AG04450 (cell line): ENCODE measurements around the gene HCAR2. TPM values are rescaled to one million over a fixed set of nuclear protein-coding genes. Genes with fewer than 3 reads are reported as not detected.
"Not testable (repeated sequence)": the region's sequence is repeated elsewhere in the genome, so short reads cannot be mapped to it uniquely, and the experiment has no call there.

Experiments
- CTCF ChIA-PET: fragments of 300-600, 350-600 bp; formaldehyde crosslinking; extraction: SDS; loops from one replicate; lab custom pipeline; 2022; ENCODE audit warnings: antibody characterized with exemption, inconsistent platforms; lab: Charles Lee
- POLR2A ChIA-PET: fragments of 350-600 bp; formaldehyde crosslinking; extraction: SDS; loops from one replicate; lab custom pipeline; 2021; ENCODE audit warnings: antibody characterized with exemption, inconsistent platforms; lab: Yijun Ruan, JAX
- DNase-seq: peaks from one replicate; pipeline ENCODE4 v3.0.0-alpha.2; 2011; ENCODE audit warnings: low read depth, low spot score
- H3K27ac ChIP-seq: one replicate; pipeline ENCODE4 v1.5.1; 2012; ENCODE audit warnings: low read depth, low read length, control low read depth
- H3K27me3 ChIP-seq: one replicate; pipeline ENCODE4 v1.6.0; 2012; ENCODE audit warnings: low read length; ENCODE audit not compliant: control insufficient read depth, insufficient read depth
- H3K4me3 ChIP-seq: 2 replicates; pipeline ENCODE4 v1.5.1; 2011; ENCODE audit warnings: mild to moderate bottlenecking, low read depth, low read length, control low read depth
- H3K9me3 ChIP-seq: 2 replicates; pipeline ENCODE4 v1.5.1; 2012; ENCODE audit warnings: low read length; ENCODE audit not compliant: control insufficient read depth, insufficient read depth
- CTCF ChIP-seq: IDR thresholded peaks from 2 replicates; pipeline ENCODE4 v1.5.1; 2011; ENCODE audit warnings: low read depth, low read length, control low read depth, inconsistent platforms
- polyA plus RNA-seq: library from polyadenylated mRNA; depleted of rRNA; stranded (reverse); fragments of >200 nt; gene quantifications from 2 replicates; pipeline ENCODE4 v1.2.3, GENCODE V29; 2011

The HCAR2 gene
- polyA plus RNA-seq, 1 experiment: not detected

DNA sequence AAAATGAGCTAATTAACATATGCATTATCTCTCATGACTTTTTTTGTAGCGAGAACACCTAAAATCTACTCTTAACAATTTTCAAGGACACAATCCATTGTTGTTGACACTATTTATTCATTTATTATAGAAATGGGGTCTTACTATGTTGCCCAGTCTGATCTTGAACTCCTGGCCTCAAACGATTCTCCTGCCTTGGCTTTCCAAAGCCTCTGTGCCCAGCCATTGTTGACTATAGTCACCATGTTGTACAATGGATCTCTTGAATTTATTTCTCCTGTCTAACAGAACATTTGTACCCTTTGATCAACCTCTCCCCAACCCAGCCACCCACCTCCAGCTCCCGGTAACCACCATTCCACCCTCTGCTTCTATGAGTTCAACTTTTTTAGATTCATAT lies 41.2 kb downstream of the HCAR2 start:
- H3K27ac ChIP-seq: no peak overlapping the region
- no peaks in the 10 kb centered on the region for H3K9me3 ChIP-seq
- POLR2A ChIA-PET: interaction anchor here (0.6 kb wide), 1 partner anchor 237 kb away, joined by 4 read pairs; no protein-coding TSS in a partner anchor
- no peak overlapping the region for H3K4me3 ChIP-seq
- TF ChIP-seq CTCF: no peak
- CTCF ChIA-PET: no interaction called here
- DNase-seq: no peak
- H3K27me3 ChIP-seq: no peaks in the 10 kb centered on the region

DNA sequence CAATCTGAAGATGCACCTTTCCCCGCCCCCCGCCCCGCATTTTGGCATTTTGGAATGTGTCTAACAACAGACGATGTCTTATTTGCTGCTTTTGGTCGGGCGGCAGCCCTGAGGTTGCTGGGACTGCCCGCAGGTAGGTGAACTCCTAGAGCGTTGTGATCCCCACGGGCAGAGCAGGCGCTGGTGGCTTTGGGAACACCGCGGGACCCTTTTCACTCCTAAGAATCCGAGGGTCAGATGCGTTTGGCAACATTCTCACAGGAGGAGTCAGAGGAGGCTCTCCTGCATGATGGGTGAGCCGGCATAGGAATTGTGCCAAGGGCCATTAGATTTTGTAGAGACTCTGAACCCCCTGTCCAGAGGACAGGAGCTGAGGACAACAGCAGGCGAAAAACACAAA lies 41.9 kb downstream of the HCAR2 start:
- Histone ChIP-seq H3K4me3 (no peak overlapping the region), H3K27ac (no peak overlapping the region), H3K9me3 (no peaks in the 10 kb centered on the region), H3K27me3 (no peaks in the 10 kb centered on the region)
- CTCF ChIA-PET: no interaction called here
- no peak for DNase-seq
- POLR2A ChIA-PET: interaction anchor here (0.6 kb wide), 1 partner anchor 17 kb away, joined by 5 read pairs; no protein-coding TSS in a partner anchor
- TF ChIP-seq CTCF: no peak

DNA sequence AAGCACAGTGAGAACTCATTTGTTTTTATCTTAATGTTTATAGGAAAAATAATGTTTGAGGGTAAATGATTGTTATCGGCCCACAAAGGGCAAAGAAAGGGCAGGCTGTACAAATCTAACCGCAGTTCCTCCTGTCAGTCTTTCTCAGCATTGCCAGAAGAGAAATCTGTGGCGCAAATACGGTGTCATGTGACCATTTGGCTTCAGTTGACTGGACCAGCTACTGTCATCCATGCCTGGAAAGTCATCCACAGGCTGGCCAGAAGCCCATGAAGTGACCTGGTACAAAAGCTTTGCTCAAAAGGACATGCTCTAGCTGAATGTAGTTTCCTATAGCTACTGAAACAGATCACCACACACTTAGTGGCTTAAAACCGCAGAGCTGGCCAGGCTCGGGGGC lies 43.6 kb downstream of the HCAR2 start:
- POLR2A ChIA-PET: no interaction called here
- no peaks in the 10 kb centered on the region for H3K27me3 ChIP-seq
- CTCF ChIA-PET: interaction anchor here (1.4 kb wide), 1 partner anchor 22 kb away, joined by 3 read pairs; no protein-coding TSS in a partner anchor
- no peaks in the 10 kb centered on the region for H3K9me3 ChIP-seq
- no peak overlapping the region for H3K4me3 ChIP-seq
- no peak overlapping the region for H3K27ac ChIP-seq
- no peak for TF ChIP-seq CTCF
- no peak for DNase-seq

- Histone ChIP-seq H3K27ac (no peak overlapping the region), H3K9me3 (no peaks in the 10 kb centered on the region), H3K27me3 (no peaks in the 10 kb centered on the region), H3K4me3 (no peak overlapping the region)
- CTCF ChIA-PET: no interaction called here
- TF ChIP-seq CTCF: no peak
- POLR2A ChIA-PET: no interaction called here
- DNase-seq: no peak
Observed at GRCh38 chr12:122656298-122656697, 46.9 kb downstream of the HCAR2 start.

GRCh38 chr12:122653291-122653690 lies 49.9 kb downstream of the HCAR2 start:
- CTCF ChIA-PET: not testable (repeated sequence)

More at GRCh38 chr12:122653291-122653690, 49.9 kb downstream of the HCAR2 start:
- H3K4me3 ChIP-seq, H3K9me3 ChIP-seq, H3K27ac ChIP-seq, H3K27me3 ChIP-seq, POLR2A ChIA-PET, DNase-seq: not testable (repeated sequence)
